Astrocyte of the cerebellum (primary cell): ENCODE results near the gene TRAF7.

Experiments used
- DNase-seq: peaks from one replicate; pipeline ENCODE4 v3.0.0-alpha.2; 2011; ENCODE audit warnings: low read depth
- H3K4me3 ChIP-seq: 2 replicates; pipeline ENCODE4 v1.5.1; 2011; ENCODE audit warnings: mild to moderate bottlenecking, low read depth, low read length, moderate library complexity
- in situ Hi-C: cut with HindIII; loops from 2 replicates; pipeline ENCODE4 v1.10.0; 2017; ENCODE audit warnings: low sequenced_read_pairs
- TF ChIP-seq, protein P1 (sequence below): IDR thresholded peaks from 2 replicates; pipeline ENCODE4 v1.5.1; 2012; ENCODE audit warnings: low read length, low read depth, moderate library complexity, mild to moderate bottlenecking; ENCODE audit errors: missing control alignments

TRAF7 gene

DNA sequence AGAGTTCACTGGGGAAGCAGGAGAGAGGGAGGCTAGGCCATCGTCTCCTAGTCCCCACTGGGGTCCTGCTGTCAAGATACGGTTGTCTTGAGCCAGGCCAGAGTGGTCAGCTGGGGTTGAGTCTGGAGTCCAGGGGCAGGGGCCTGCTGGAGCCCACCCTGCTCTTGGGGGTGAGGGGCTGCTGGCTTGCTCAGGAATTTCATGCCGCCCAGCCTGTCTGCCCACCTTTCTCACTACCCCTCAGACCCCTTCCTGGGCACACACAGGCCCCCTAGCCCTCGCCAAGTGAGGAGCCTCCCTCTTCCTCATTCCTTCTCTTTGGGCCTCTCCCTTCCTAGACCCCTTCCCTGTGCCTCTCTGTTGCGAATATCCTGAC is 1.3 kb downstream of the TRAF7 start:
- no peak for DNase-seq
- in situ Hi-C loops, result no loop called here
- peak overlapping the region; percentile 88 for H3K4me3 ChIP-seq
- TF ChIP-seq, protein P1, sequence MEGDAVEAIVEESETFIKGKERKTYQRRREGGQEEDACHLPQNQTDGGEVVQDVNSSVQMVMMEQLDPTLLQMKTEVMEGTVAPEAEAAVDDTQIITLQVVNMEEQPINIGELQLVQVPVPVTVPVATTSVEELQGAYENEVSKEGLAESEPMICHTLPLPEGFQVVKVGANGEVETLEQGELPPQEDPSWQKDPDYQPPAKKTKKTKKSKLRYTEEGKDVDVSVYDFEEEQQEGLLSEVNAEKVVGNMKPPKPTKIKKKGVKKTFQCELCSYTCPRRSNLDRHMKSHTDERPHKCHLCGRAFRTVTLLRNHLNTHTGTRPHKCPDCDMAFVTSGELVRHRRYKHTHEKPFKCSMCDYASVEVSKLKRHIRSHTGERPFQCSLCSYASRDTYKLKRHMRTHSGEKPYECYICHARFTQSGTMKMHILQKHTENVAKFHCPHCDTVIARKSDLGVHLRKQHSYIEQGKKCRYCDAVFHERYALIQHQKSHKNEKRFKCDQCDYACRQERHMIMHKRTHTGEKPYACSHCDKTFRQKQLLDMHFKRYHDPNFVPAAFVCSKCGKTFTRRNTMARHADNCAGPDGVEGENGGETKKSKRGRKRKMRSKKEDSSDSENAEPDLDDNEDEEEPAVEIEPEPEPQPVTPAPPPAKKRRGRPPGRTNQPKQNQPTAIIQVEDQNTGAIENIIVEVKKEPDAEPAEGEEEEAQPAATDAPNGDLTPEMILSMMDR, result no peak

- no peak for DNase-seq
- peak overlapping the region; percentile 88 for H3K4me3 ChIP-seq
- in situ Hi-C loops, result no loop called here
- TF ChIP-seq, protein P1, result no peak
Observed at GRCh38 chr16:2157480-2158261, 2.1 kb downstream of the TRAF7 start.

DNA sequence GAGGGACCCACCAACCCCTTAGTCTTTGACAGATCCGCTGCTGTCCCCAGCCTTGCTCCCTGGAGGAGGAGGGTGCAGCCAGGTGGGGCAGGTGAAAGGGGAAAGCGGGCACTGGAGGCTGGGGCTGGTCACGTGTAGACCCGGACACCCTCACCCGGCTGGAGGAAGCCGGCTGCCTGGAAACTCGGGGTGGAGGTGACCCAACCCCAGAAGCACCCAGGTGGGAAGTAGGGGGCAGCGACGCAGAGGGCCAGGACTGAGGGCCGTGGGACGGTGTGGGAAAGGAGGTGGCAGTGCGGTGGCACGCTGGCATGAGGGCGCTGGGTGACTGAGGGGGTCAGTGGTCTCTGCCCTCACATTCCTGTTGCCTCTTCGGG is 2.7 kb downstream of the TRAF7 start:
- in situ Hi-C loops, result no loop called here
- no peak overlapping the region for H3K4me3 ChIP-seq
- TF ChIP-seq, protein P1, result no peak
- no peak for DNase-seq

DNA sequence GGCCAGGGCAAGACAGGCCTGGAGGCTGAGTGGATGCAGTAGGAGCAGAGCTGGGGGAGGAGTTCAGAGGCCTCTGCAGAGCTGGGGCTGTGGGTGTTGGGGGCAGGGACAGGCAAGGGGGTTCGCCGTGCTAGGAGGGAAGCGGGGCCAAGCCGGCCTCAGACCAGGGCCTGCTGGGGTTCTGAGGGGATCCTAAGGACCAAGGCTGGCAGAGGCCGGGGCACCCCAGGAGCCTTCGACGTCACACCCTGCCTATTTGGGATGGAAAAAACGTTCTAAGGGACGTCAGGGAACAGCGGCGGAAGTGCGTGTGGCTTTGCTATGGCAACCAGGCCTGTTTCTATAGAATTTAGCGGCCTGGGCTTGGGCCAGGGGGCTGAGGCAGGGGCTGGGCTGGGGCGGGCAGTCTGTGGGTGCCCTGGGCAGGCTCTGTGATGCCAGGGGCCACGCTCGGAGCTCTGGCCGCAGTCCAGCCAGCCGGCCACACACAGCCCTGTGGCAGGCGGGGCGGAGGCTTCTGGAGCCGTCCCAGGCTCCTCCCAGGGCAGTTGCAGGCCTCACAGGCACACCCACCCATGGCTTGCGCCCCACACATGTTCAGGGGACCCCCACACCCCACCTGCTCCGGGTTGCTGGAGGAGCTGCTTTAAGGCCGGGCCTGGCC is 3.7 kb downstream of the TRAF7 start:
- in situ Hi-C loops, result no loop called here

GRCh38 chr16:2160915-2161551 is 5.5 kb downstream of the TRAF7 start:
- TF ChIP-seq, protein P1, result no peak
- in situ Hi-C loops, result loop anchor here (10.0 kb wide), 3 partner anchors 86 to 264 kb away; partner anchors contain the start of gene CCNF
- DNase-seq, result no peak
- no peak overlapping the region for H3K4me3 ChIP-seq

More for the DNA sequence above, 3.7 kb downstream of the TRAF7 start:
- DNase-seq, result peak; percentile 66
- TF ChIP-seq, protein P1, result no peak
- peak overlapping the region; percentile 24 for H3K4me3 ChIP-seq

- TF ChIP-seq, protein P1, result no peak
- no peak overlapping the region for H3K4me3 ChIP-seq
- in situ Hi-C loops, result loop anchor here (10.0 kb wide), 3 partner anchors 87 to 263 kb away; partner anchors contain the start of gene CCNF
- no peak for DNase-seq
Observed at GRCh38 chr16:2161911-2162310, 6.3 kb downstream of the TRAF7 start.
